K562 (cell line): ENCODE results near the gene SLC16A1. TPM values are rescaled to one million over a fixed set of nuclear protein-coding genes. Genes with fewer than 3 reads are reported as not detected.

Experiments used
- ATAC-seq: fragments of 200-7000 bp; cut with Tn5 transposase; 3 replicates; pipeline ENCODE4 v1.9.1; 2020; ENCODE audit warnings: moderate library complexity
- BruUV-seq: library from RNA; stranded (reverse); fragments of 400-500 nt; replicated peaks from 2 replicates; lab custom pipeline; 2021; lab: Mats Ljungman, UMichigan
- CTCF ChIA-PET: fragments of 300-600 bp; formaldehyde crosslinking; extraction: SDS; loops from one replicate; lab custom pipeline; 2021; ENCODE audit warnings: low intra/inter-chr PET ratio; lab: Yijun Ruan, JAX
- POLR2A ChIA-PET: fragments of 300-600, 350-650 bp; sonication (Branson Sonifier 250); formaldehyde crosslinking; extraction: SDS; loops from one replicate; lab custom pipeline; 2021; ENCODE audit warnings: antibody characterized with exemption, inconsistent platforms; lab: Yijun Ruan, JAX
- DNase-seq, 4 experiments: peaks; one replicate each; pipeline versions ENCODE4 v3.0.0 to v3.0.0-alpha.2; 2011 to 2018; ENCODE audit warnings: low spot score in 3 of 4, mixed read lengths in 3 of 4; ENCODE audit errors: extremely low read depth in 1 of 4
- FAIRE-seq: peaks from 2 replicates; lab custom pipeline; 2011; peaks lifted over from hg19 to GRCh38; lab: Jason Lieb, UNC
- H2AFZ ChIP-seq: 2 replicates; pipeline ENCODE4 v1.6.0; 2011; ENCODE audit warnings: low read depth, low read length, control low read depth, inconsistent platforms
- H3K27ac ChIP-seq: fragments of 200-600 bp; 3 replicates; pipeline ENCODE4 v1.8.0; 2011; ENCODE audit warnings: low read depth, mild to moderate bottlenecking, control low read depth, inconsistent platforms, low read length, moderate library complexity, mixed read lengths; ENCODE audit errors: extremely low read depth
- H3K27me3 ChIP-seq, 2 experiments: fragments of 300-600 bp in 1 of 2; 2 replicates in 1 of 2; 3 replicates in 1 of 2; pipeline versions ENCODE4 v1.6.0 to v1.8.0; 2011; ENCODE audit warnings: inconsistent platforms in 2 of 2, low read length in 2 of 2, mild to moderate bottlenecking in 1 of 2, mixed read lengths in 1 of 2, moderate library complexity in 1 of 2; ENCODE audit not compliant: control insufficient read depth in 2 of 2, insufficient read depth in 2 of 2
- H3K36me3 ChIP-seq: fragments of 300-600 bp; 3 replicates; pipeline ENCODE4 v1.8.0; 2011; ENCODE audit warnings: mild to moderate bottlenecking, low read length, inconsistent platforms; ENCODE audit not compliant: control insufficient read depth, insufficient read depth
- H3K4me1 ChIP-seq, 2 experiments: fragments of 200-600 bp in 1 of 2; replicated peaks in 1 of 2; 2 replicates in 1 of 2; 3 replicates in 1 of 2; pipeline versions ENCODE4 v1.5.1 to v1.8.0; 2011; ENCODE audit warnings: inconsistent platforms in 2 of 2, low read length in 2 of 2, mild to moderate bottlenecking in 1 of 2, mixed read lengths in 1 of 2, moderate library complexity in 1 of 2; ENCODE audit not compliant: control insufficient read depth in 2 of 2, insufficient read depth in 2 of 2
- H3K4me2 ChIP-seq: 2 replicates; pipeline ENCODE4 v1.6.1; 2011; ENCODE audit warnings: low read length, control low read depth, inconsistent platforms, mixed read lengths; ENCODE audit not compliant: insufficient read depth
- H3K4me3 ChIP-seq: fragments of 200-600 bp; sonication (generic), shearing (Covaris generic); 2 replicates; pipeline ENCODE4 v1.5.1; 2016; ENCODE audit warnings: control low read depth, inconsistent platforms
- H3K79me2 ChIP-seq: fragments of 200-600 bp; 3 replicates; pipeline ENCODE4 v1.8.0; 2011; ENCODE audit warnings: low read length, inconsistent platforms; ENCODE audit not compliant: control insufficient read depth, insufficient read depth
- H3K9ac ChIP-seq, 2 experiments: 2 replicates each; pipeline versions ENCODE4 v1.6.0 to v1.6.1; 2011; ENCODE audit warnings: low read depth in 2 of 2, low read length in 2 of 2, control low read depth in 1 of 2, inconsistent platforms in 1 of 2, mild to moderate bottlenecking in 1 of 2, mixed read lengths in 1 of 2; ENCODE audit not compliant: insufficient read depth in 1 of 2
- H3K9me1 ChIP-seq: one replicate; pipeline ENCODE4 v1.6.0; 2011; ENCODE audit warnings: inconsistent platforms, mild to moderate bottlenecking, low read length, moderate library complexity; ENCODE audit not compliant: control insufficient read depth, insufficient read depth
- H3K9me3 ChIP-seq: replicated peaks from 2 replicates; pipeline ENCODE4 v1.5.1; 2011; ENCODE audit warnings: low read depth, low read length, inconsistent platforms; ENCODE audit not compliant: control insufficient read depth, insufficient read depth
- H4K20me1 ChIP-seq: replicated peaks from 2 replicates; pipeline ENCODE4 v1.6.1; 2011; ENCODE audit warnings: low read length, inconsistent platforms, mixed read lengths; ENCODE audit not compliant: control insufficient read depth, insufficient read depth
- BCLAF1 ChIP-seq, 2 experiments: fragments of 450-650 bp in 1 of 2; IDR thresholded peaks; 2 replicates each; pipeline ENCODE4 v1.6.1; 2011 to 2017; ENCODE audit warnings: low read depth in 2 of 2, antibody characterized with exemption in 1 of 2, borderline replicate concordance in 1 of 2, low read length in 1 of 2, mild to moderate bottlenecking in 1 of 2, mixed read lengths in 1 of 2; ENCODE audit not compliant: control insufficient read depth in 1 of 2
- CTCF ChIP-seq, 3 experiments: IDR thresholded peaks in 2 of 3; conservative IDR thresholded peaks in 1 of 3; 2 replicates each; pipeline ENCODE4 v1.5.1; 2011 to 2012; ENCODE audit warnings: low read length in 3 of 3, mild to moderate bottlenecking in 3 of 3, control low read depth in 2 of 3, improper control_type of control experiment in 1 of 3, inconsistent platforms in 1 of 3, low read depth in 1 of 3, mixed read lengths in 1 of 3, moderate library complexity in 1 of 3; ENCODE audit not compliant: insufficient read depth in 2 of 3
- ELF1 ChIP-seq: fragments of 200-800 bp; sonication (Bioruptor generic); IDR thresholded peaks from 2 replicates; pipeline ENCODE4 v1.6.1; 2016; ENCODE audit warnings: missing genetic modification characterization, missing compliant biosample characterization
- STAT6 ChIP-seq: sonication (generic); formaldehyde crosslinking; IDR thresholded peaks from 2 replicates; pipeline ENCODE4 v1.8.1; 2023; ENCODE audit warnings: mild to moderate bottlenecking, missing genetic modification reagents
- WHSC1 ChIP-seq: IDR thresholded peaks from one replicate; pipeline ENCODE4 v1.6.1; 2012; ENCODE audit warnings: low read length, control low read depth, inconsistent platforms
- ZNF23 ChIP-seq: fragments of 250-450 bp; sonication (Bioruptor Pico); IDR thresholded peaks from 2 replicates; pipeline ENCODE4 v1.4.0; 2020; ENCODE audit warnings: mild to moderate bottlenecking
- ZNF253 ChIP-seq: fragments of 250-450 bp; sonication (Bioruptor Pico); conservative IDR thresholded peaks from 2 replicates; pipeline ENCODE4 v1.6.1; 2021; ENCODE audit warnings: mild to moderate bottlenecking
- ZNF280A ChIP-seq: fragments of 450-650 bp; IDR thresholded peaks from 2 replicates; pipeline ENCODE4 v1.6.1; 2018; ENCODE audit warnings: mild to moderate bottlenecking, low read depth; ENCODE audit not compliant: partially characterized antibody
- WGBS: fragments of 100-300 bp; shearing (Covaris generic); methylation state at CpG from one replicate; pipeline ENCODE4 v1.1.6; 2016; ENCODE audit warnings: low coverage, mixed read lengths; ENCODE audit not compliant: insufficient coverage; ENCODE audit errors: missing lambda C conversion rate; 5-methylcytosine and 5-hydroxymethylcytosine counted together
- in situ Hi-C: fragments of 300-500 bp; cut with MboI; formaldehyde crosslinking; loops from 4 replicates; pipeline ENCODE4 v1.15.0; 2018; ENCODE audit warnings: inconsistent platforms, mixed read lengths
- intact Hi-C: fragments of 100-400 bp; cut with micrococcal nuclease; formaldehyde crosslinking; loops from 2 replicates; pipeline ENCODE4 v1.14.2; 2022
- polyA plus RNA-seq, 8 experiments: library from polyadenylated mRNA; depleted of rRNA in 4 of 8; stranded (reverse) in 5 of 8; unstranded in 3 of 8; fragments of >200 nt; fragmentation: Nextera tagmentation in 2 of 8; fragmentation: Illumina TruSeq in 1 of 8; extraction: Ambion mirVana in 2 of 8; extraction: Trizol in 1 of 8; gene quantifications; 2 replicates each; pipeline versions ENCODE4 v1.2.1 to v1.2.3, GENCODE V29; 2011 to 2014; ENCODE audit warnings: inconsistent platforms in 1 of 8, missing spikeins in 1 of 8
- total RNA-seq, 7 experiments: library from RNA; depleted of rRNA in 6 of 7; stranded (reverse); fragments of >200 nt in 6 of 7; fragmentation: Illumina TruSeq in 2 of 7; extraction: Trizol in 2 of 7; gene quantifications; 2 replicates each; pipeline versions ENCODE4 v1.2.1 to v1.2.3, GENCODE V29; 2011 to 2021; ENCODE audit warnings: low replicate concordance in 1 of 7

Gene SLC16A1
- total and polyA plus RNA-seq, 9 of the 15 experiments (the other 6 are each of a cell fraction or from before 2014, with no cell fraction given), result 73.1 to 244 (median 117) TPM

- BruUV-seq, result no TSS peak
- H3K4me3 ChIP-seq, result no peak overlapping the region
- no peak overlapping the region for H3K4me2 ChIP-seq
- H3K79me2 ChIP-seq, result peaks cover 66% of the 10 kb centered on the region
- intact Hi-C loops, result no loop called here
- ATAC-seq, result peak; percentile 64
- no peak for DNase-seq
- H3K9me1 ChIP-seq, result no peaks in the 10 kb centered on the region
- CTCF ChIA-PET, result no interaction called here
- no peaks in the 10 kb centered on the region for H3K27me3 ChIP-seq
- H4K20me1 ChIP-seq, result peaks cover 6% of the 10 kb centered on the region; the same call in 1 of the 2 replicates
- no peak overlapping the region for H2AFZ ChIP-seq
- H3K4me1 ChIP-seq, result peaks cover 0 to 7% of the 10 kb centered on the region in 2 experiments; a peak in 1 of 5 replicates
- no peak overlapping the region for H3K9ac ChIP-seq
- POLR2A ChIA-PET, result interaction anchor here (0.6 to 5.6 kb wide), 8 partner anchors 9 to 47 kb away, joined by 3 to 44 read pairs (median 4); no protein-coding TSS in a partner anchor
- TF ChIP-seq ZNF253 (CRISPR knock-in tag), result no peak
- peak in 2 of 3 experiments; percentile 22 to 23; a peak in 1 of 6 replicates for TF ChIP-seq CTCF (IDR thresholded peaks at IDR 0.05 in 2 of 3, conservative IDR thresholded peaks at IDR 0.05 in 1 of 3; ENCODE audit: insufficient read depth in 2 of 3, low read depth in 1 of 3, low read length in 3 of 3)
- TF ChIP-seq ELF1, result no peak
- no peak for TF ChIP-seq STAT6 (CRISPR knock-in tag)
- no peak for TF ChIP-seq ZNF280A
- TF ChIP-seq WHSC1, result no peak
- no peak for TF ChIP-seq ZNF23
- TF ChIP-seq BCLAF1 (IDR thresholded peaks at IDR 0.05; ENCODE audit: borderline replicate concordance in 1 of 2, control insufficient read depth in 1 of 2, low read depth in 2 of 2, low read length in 1 of 2), result no peak
- TF ChIP-seq, all 486 proteins: peak for 1
- WGBS, result 58% methylated on average over 3 of the region's 3 CpGs
- FAIRE-seq, result no peak
- Histone ChIP-seq H3K36me3 (peaks cover 96% of the 10 kb centered on the region), H3K9me3 (no peaks in the 10 kb centered on the region), H3K27ac (no peak overlapping the region)
- in situ Hi-C loops, result no loop called here
Measured at GRCh38 chr1:112925015-112925414, 31.0 kb downstream of the SLC16A1 start.
